DMS53 treated with DMSO at 0.1 percent for 48 hours (cell line): ENCODE data around the gene DENND1A.
"Not testable (repeated sequence)": the region's sequence is repeated elsewhere in the genome, so short reads cannot be mapped to it uniquely, and the experiment has no call there.

Source experiments
- DNase-seq: peaks from one replicate; lab custom pipeline; 2025; ENCODE audit not compliant: unreplicated experiment; lab: John Stamatoyannopoulos, UW

The DENND1A gene

GRCh38 chr9:123334639-123335038 lies 595.3 kb downstream of the DENND1A start:
- no peak for DNase-seq

GRCh38 chr9:123333058-123333669 lies 596.8 kb downstream of the DENND1A start:
- not testable (repeated sequence) for DNase-seq

- DNase-seq, result no peak
These were observed 598.4 kb downstream of the DENND1A start for GRCh38 chr9:123331346-123332060.
